HG03558 (cell line): ENCODE results near the gene TENM4.

ENCODE experiments used
- ATAC-seq: cut with Tn5 transposase; IDR thresholded peaks from one replicate; pipeline ENCODE4 v1.9.1; 2021; ENCODE audit warnings: moderate number of reproducible peaks; ENCODE audit not compliant: unreplicated experiment; ENCODE audit errors: extremely low read depth

TENM4 gene

DNA sequence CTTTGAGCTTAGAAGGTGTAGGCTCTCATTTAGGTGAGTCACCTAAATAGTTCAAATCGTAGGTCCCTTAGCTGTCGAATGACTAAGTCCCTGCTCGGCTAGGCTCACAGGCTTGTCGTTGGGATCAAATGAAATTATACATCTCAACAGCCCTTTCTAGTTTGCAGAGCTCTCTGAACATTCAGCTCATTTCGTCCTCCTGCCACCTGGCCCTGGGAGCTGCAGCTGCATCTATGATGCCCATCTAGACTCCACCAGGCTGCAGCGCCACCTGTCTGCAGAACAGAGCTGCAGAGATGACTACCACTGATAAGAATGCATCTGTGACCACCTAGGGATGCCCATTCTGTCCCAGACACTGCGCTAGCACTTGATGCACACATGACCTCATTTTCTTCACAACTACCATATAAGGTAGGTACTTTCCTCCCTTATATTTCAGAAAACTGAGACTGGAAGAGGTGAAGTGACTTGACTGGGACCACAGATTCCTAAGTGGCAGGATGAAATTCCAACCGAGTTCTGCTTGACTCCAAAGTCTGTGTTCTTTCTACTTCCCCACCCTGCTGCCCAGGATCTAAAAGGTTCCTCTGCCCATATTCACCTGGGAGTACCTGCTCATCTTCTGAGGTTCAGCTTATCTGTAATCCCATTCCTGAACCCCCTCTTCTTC lies 725.1 kb downstream of the TENM4 start:
- ATAC-seq: no peak

DNA sequence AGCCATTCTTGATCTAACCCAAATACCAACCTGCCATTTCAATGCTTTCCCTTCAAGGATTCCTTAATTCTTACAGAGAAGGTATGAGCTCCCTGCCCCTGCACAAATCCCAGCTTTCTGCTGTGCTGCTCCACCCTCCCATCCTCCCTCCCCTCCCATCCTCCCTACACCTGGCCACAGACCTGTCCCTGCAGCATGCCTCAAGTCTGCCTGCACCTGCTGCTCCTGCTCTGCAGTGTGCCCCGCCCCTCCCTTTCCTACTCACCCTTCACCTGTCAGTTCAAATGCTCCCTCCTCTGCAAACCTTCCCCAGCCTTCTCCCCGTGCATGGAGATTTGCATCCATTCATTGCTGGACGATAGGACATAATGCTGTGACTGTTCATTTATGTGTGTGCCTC lies 726.3 kb downstream of the TENM4 start:
- ATAC-seq: no peak

DNA sequence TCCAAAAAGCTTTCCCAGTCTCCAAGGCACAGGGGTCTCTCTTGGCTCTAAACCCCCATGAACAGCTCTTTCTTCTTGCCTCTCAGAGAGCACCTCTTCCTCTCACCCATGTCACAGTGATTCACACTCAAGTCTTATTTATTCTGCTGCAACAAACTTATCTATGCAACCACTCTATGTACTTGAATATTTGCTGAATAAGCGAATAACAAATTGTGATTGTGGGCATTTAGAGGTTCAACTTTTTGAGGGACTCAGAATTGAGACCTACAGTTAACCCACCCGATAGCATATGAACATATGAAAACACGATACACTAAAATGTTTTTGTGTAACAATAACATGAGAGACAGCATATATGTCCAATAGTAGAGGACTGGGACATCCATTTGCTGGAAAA lies 729.1 kb downstream of the TENM4 start:
- ATAC-seq: no peak

DNA sequence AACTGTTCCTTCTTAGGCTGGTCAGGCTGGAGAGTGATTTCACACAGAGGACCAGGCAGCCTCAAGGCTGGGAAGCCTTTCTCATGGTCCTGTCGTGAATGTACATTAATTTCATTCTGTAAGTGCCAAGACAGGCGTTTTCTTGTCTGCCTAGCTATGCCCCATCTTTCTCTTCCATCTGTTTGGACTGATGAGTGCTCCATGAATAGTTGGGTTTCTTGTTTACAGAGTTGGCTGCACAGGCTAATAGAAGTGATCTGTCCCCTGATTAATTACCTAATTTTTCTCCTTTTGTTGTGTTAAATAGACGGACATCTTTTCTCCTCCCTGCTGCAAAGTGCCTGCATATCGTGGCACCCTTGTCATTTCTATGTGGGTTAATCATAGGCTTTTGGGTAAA lies 730.4 kb downstream of the TENM4 start:
- ATAC-seq: no peak

DNA sequence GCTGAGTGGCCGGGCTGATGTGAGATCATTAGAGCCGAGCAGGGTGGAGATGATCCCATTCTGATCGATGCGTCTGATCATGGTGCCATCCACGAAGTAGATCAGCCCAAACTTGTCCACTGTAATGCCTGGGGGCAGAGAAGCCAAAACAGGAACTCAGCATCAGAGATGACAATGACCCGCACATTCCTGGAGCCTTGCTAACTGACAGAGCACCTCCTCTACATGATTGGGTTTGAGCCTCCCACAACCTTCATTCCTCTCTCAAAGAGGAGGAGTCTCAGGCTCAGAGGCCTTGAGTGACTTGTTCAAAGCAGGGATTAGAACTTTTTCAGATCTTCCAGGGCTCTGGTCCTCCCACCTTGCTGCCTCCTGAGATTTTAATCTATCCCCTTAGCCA lies 732.4 kb downstream of the TENM4 start:
- ATAC-seq: no peak

DNA sequence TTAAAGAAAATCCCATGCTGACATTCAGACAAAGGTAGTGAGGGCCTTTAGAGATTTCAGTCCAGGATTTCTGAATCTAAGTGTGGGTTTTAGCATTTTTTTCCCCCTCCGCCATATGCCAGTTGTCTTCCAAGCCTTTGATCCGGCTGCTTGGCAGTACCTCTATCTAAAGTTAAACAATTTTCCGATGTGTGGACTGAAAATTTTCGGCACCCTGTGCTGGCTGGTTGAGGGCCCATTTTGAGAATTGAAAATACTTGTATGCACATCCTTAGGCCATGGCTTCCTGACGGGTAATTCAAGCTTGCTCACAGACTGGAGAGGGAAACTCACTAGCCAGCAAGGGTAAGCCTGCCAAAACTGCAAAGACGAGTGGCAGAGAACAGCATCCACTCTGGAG lies 734.3 kb downstream of the TENM4 start:
- ATAC-seq: no peak

DNA sequence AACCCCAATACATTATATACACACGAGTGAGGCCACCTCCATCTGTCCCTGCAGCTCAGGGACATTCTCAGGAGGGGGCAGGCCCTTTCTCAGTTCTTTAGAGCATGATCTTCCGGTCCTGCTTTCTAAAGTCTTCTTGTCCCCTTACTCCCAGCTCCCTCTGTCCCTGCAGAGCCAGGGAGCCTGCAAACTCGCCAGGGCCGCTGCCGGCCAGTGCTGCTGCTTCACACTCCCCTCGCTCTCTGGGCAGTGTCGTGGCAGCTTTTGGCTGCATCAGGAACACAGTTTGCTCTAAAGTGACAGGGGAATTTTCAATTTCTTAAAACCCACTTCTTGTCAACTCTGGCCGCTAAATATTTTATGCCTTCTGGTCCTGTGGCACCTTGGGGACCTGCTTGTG lies 736.0 kb downstream of the TENM4 start:
- ATAC-seq: no peak

DNA sequence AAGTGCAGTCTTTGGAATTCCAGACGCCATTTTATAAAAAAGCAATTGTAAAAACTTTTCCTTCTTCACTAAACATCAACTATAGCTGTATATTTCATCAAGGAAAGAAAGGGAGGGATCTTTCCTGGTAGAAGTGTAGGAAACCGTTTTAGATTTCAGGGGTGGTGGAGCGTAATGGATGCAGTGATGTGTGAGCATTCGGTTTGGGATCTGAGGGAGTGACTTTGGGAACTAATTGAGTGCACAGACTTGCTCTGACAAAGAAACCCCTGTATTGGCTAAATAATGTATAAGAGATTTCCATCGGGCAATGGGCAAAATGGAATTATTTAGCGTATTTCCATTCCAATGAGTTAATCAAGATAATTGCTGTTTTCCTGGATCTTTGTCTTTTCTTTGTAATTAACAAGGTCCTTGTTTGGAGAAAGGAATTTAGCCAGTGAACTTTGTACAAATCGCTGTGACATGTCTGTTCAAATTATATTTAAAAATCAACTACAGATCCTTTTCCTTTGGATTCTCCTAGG lies 741.2 kb downstream of the TENM4 start:
- ATAC-seq: no peak

DNA sequence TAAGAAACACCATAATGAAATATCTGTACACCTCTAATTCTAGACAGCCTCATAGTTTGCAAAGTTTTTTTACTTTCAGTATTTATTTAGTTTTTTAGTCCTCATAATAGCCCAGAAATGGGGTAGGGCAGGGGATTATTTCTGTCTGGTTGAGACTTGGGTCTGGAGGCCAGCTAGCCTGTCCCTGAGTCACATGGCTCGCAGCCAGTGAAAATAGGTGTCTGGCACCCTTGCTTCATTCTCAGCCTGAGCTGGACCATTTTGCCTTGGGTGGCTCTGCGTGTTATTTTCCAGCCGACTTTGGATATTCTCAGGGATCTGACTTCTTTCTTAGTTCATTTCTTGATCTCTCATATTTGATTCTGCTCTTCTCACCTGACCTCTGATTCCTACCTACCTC lies 742.2 kb downstream of the TENM4 start:
- no peak for ATAC-seq

DNA sequence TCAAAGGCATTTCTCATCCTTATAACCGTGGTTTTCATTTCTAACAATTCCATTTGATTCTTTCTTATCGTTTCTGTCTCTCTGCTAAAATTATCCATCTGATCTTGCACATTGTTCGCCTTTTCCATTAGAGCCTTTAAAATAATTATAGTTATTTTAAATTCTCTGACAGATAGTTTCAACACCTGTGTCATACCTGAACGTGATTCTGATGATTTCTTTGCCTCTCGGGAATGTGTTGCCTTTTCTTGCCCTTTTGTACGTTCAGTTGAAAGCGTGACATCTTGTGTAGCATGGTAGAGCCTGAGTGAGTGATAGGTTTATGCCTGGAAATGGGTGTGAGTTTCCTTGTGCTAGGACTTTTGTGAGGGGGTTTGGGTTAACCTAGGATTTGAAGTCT lies 744.7 kb downstream of the TENM4 start:
- ATAC-seq: no peak

DNA sequence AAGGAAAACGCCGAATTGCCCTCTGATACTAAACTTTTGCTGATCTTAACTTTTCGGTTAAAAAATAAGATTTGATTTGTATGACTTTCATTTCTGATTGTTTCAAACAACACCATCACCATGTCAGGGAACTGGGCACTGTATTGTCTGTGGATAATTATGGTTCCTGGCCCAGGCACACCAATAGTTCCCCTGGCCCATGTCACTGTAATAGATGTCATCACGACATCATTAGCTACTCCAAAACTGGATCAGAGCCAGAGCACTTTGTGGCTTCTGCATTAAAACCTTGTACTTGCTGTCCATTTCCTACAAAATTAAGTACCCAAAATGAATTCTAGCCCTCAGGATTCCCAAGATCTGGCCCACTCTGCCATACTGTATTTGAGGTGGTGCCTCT lies 746.7 kb downstream of the TENM4 start:
- no peak for ATAC-seq

DNA sequence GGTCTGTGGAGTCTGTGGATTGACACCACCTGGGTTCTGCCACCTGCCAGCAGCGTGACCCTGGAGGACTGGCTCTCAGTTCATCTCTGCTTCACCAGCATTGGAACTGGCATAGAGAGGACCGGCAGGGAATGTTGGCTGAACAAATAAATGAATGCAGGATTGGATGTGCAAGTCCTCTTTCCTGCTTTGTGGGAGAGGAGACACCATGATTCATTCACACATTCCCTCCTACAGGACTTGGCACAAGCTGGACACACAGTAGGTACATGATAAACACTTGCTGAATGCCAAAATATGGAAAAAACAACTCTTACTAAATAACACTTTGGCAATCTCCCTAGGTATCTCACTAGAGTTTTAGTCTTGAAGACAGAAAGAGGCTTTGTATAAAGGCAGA lies 749.6 kb downstream of the TENM4 start:
- ATAC-seq: no peak

DNA sequence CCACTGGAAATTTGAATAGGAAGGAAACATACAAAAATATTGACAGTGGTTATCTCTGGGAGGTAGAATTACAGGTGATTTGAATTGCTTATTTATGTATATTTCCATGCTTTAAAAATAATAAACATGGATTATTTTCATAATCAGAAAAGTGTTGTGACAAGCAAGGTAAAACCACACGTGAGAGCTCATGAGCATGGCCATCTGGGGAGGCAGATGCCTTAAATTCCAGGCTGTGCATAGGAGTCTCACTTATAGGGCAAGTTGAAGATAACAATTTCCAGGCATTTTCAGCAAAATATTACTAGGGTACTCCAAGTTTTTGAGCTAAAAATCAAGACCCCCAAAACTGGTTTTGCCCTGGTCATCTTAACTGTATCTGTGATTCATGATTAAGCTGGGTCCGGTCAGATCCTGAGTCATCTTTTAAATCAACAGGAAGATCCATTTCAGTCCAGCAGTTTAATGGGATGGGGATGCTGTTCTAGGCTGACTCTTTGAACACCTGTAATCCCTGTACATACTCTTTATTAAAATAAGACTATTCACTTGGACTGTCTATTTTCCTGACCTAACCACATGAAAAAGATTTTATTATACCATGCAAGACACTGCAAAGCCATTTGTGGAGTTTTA lies 750.4 kb downstream of the TENM4 start:
- no peak for ATAC-seq

DNA sequence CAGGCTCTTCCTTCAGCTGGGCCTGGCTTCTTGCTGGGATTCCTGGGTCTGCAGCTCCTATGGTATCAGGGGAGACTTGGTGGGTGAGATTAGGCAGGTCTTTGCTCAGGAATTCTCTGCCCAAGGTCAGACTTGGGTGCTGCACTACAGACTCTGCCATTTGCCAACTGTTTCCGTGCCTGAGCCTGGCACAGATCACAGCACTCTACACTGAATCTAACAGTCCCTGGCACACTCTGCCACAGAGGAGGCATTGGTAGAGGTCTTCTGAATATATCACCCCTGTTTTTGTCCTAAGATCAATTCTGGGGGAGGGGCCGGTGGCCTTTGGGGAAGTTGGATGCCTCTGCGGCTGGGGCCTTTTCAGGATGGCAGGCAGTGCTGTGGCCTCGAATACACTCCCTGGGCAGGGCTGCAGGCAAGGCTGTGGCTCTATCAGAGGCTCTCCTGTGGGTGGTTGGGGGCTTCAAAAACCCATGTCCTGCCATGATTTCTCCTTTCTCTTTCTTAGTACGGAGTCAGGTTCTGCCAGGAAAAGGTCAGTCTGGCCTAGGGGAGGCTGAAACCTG lies 751.2 kb downstream of the TENM4 start:
- no peak for ATAC-seq

DNA sequence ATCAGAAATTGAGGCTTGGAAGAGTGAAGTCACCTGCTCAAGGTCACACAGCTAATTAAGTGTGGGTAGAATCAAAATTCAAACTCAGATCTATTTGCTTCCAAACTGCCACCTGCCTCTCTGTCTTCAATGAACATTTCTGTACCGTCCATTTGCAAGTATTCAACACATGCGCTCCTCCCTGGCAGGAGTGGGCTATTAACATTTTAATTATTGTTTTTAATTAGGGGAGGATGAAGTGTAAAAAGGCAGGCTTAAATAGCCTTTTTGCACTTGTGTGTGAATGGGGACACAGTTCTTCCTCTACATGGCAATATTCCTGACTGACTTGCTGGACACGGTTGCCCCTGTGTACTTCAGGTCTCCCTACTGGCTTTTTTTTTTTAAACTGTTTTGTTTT lies 751.7 kb downstream of the TENM4 start:
- ATAC-seq: no peak

DNA sequence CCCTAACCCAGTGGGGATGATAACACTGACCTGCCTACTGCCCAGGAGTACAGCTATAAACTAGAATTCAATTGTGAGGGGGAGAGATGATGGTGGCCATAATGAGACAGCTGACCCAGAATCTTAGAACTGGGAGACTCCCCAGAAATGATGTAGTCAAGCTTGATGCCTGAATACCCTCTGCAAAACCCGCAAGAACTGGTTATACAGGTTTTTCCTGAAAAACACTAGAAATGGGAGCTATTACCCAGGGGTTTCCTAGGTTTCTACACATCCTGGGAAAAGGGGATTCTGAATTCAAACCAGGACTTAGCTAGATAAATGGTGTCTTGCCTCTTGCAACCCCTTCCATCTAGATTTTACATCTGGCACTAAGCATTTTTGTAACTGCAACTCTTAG lies 752.4 kb downstream of the TENM4 start:
- no peak for ATAC-seq

DNA sequence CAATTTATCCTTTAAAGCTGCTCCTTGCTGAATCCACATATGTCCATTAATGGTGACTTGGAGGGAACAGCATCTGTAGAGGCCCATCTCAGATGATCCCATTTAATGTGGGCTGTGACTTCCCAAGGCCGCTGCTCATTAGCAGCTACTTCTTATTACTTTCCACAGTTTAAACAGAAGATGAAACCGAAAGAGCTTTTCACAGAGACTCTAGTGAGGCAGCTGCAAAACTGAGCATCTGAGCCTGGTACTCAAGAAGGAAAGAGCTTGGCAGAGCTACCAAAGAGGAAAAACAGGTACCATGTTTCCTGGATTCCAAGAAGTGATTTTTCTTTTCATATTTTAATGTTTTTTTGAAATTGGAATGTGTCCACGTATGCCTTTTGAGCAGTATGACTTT lies 755.7 kb downstream of the TENM4 start:
- ATAC-seq: no peak

DNA sequence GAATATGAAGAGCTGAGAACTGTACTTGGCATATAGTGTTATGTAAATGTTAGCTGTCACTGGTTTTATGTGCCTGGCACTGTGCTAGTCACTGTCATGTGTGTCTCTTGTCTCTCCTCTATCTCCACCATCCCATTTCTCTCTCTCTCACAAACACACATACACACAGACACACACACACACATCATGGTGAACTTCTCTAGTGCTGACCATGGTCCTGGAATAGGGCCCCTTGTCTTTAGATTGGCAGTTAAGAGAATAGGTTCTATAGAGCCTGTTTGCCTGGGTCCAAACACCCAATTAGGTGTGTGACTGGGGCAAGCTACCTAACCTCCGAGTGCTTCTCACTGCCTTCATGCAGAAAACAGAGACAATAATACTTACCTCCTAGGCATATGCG lies 756.5 kb downstream of the TENM4 start:
- no peak for ATAC-seq

DNA sequence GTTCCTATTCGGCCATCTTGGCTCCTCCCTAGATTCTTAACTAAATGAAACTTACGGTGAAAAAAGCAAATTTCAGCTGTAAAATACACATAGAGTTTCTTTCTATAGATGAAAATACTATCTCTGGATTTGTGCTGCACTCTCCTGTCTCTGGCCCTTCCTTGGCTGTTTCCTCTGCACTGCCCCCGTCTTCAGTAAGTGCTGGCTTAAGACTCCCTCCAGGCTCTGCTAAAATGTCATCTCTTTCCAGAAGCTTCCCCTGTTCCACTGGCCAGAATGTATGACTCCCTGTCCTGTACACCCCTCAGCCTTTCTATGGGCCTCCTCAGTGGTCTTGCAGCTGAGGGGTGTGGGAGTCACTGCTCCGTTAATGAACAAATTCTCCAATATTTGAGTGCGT lies 757.1 kb downstream of the TENM4 start:
- no peak for ATAC-seq

DNA sequence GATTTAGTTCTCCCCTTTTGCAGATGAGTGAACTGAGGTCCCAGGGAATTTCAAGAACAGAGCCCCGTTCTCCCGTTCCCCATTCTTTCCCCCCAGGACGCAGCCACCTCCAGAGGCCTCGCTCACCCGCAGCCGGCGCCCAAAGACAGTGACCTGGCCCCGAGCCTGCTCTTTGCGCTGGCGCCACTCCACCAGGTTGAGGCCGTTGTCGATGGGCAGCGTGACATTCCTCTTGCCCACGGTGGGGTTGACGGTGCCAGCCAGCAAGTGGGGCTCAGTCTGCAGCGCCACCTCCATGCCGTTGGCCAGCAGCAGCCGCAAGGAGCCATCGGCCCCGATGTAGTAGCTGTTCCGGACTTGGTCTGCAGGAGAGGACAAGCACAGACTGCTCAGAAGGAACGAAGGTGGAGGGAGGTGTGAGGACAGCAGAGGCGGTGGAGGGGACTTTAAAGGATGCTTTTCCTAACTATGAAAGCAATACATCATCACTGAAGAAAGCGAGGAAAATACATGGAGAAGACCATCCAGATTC lies 764.7 kb downstream of the TENM4 start:
- no peak for ATAC-seq

DNA sequence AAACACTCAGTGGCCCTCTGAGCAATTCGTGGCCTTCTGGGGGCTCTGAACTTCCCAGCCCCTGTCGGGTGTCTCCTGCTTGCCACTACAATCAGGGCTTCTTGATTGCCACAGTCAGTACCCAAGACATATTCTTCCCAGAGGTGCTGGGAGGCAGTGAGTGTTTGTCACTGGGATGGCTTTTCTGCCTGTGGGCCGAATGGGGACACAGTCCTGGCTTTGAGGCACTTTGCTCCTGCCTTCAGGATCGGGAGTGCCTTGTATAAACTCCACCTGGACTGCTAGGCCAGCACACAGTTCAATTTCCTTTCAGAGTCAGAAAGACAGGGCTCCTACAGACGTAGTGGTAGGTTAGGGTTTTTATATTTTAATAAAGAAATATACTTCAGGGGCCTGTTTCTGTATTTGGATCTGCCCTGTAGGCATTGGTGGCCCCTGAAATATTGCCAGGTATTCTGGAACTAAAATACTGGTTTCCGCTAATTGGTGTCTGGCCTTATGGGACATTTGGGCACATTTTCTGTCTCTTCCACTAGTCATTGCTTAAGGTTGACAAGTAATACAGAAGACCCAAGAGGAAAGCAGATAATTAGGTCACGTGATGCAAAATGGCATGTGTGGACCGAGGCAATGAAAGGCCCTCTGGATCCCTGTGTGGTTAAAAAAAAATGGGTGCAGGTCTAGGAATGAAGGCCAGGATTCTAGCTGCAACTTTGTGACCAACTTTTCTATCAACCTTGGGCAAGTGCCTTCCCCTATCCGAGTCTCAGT lies 767.8 kb downstream of the TENM4 start:
- no peak for ATAC-seq
